GM12878 (cell line): ENCODE data around the gene AP1B1.

Experiments
- ATF2 ChIP-seq: IDR thresholded peaks from 2 replicates; pipeline ENCODE4 v1.6.1; 2012; ENCODE audit warnings: low read length, inconsistent platforms
- CBX5 ChIP-seq: sonication (generic); IDR thresholded peaks from 2 replicates; pipeline ENCODE4 v1.6.1; 2016; ENCODE audit warnings: low read depth, moderate library complexity, mild to moderate bottlenecking, inconsistent platforms
- CREB1 ChIP-seq: IDR thresholded peaks from 2 replicates; pipeline ENCODE4 v1.6.1; 2012; ENCODE audit warnings: low read depth, mild to moderate bottlenecking, inconsistent platforms
- EP300 ChIP-seq, 2 experiments: fragments of 150-350 bp in 1 of 2; IDR thresholded peaks; 2 replicates each; pipeline ENCODE4 v1.6.1; 2011 to 2012; ENCODE audit warnings: low read depth in 2 of 2, low read length in 2 of 2, borderline replicate concordance in 1 of 2, improper control_type of control experiment in 1 of 2, inconsistent platforms in 1 of 2; ENCODE audit not compliant: control insufficient read depth in 1 of 2
- EZH2 ChIP-seq: IDR thresholded peaks from 2 replicates; pipeline ENCODE4 v1.6.1; 2012; ENCODE audit warnings: low read depth, mild to moderate bottlenecking, control low read depth, inconsistent platforms, low read length, borderline replicate concordance; ENCODE audit not compliant: control insufficient read depth
- GATAD2B ChIP-seq: fragments of 450-650 bp; conservative IDR thresholded peaks from 2 replicates; pipeline ENCODE4 v1.6.1; 2017; ENCODE audit warnings: low read depth, mild to moderate bottlenecking, moderate library complexity
- LARP7 ChIP-seq: fragments of 450-650 bp; IDR thresholded peaks from 2 replicates; pipeline ENCODE4 v1.6.1; 2017; ENCODE audit warnings: mild to moderate bottlenecking
- POLR2AphosphoS5 ChIP-seq: IDR thresholded peaks from 2 replicates; pipeline ENCODE4 v1.6.1; 2011; ENCODE audit warnings: mild to moderate bottlenecking, low read length, inconsistent platforms
- PRDM15 ChIP-seq: fragments of 450-650 bp; formaldehyde crosslinking; IDR thresholded peaks from 2 replicates; pipeline ENCODE4 v1.4.0; 2020; ENCODE audit warnings: mild to moderate bottlenecking, moderate library complexity
- REST ChIP-seq: IDR thresholded peaks from 2 replicates; pipeline ENCODE4 v1.6.1; 2012; ENCODE audit warnings: mild to moderate bottlenecking, low read depth, low read length
- SIN3A ChIP-seq: IDR thresholded peaks from 2 replicates; pipeline ENCODE4 v1.6.1; 2012; ENCODE audit warnings: low read depth, low read length, improper control_type of control experiment
- SP1 ChIP-seq: IDR thresholded peaks from one replicate; pipeline ENCODE4 v1.6.1; 2011; ENCODE audit warnings: low read depth, low read length
- SRF ChIP-seq, 2 experiments: IDR thresholded peaks; 2 replicates each; pipeline ENCODE4 v1.6.1; 2011; ENCODE audit warnings: low read depth in 2 of 2, low read length in 2 of 2, mild to moderate bottlenecking in 1 of 2, moderate library complexity in 1 of 2
- USF2 ChIP-seq: IDR thresholded peaks from 2 replicates; pipeline ENCODE4 v1.6.1; 2011; ENCODE audit warnings: low read depth, low read length, improper control_type of control experiment, borderline replicate concordance

- no peak for TF ChIP-seq POLR2AphosphoS5
- TF ChIP-seq GATAD2B: no peak
- no peak for TF ChIP-seq SRF (IDR thresholded peaks at IDR 0.05; ENCODE audit: low read depth in 2 of 2, low read length in 2 of 2)
- TF ChIP-seq ATF2: no peak
- TF ChIP-seq USF2: no peak
- no peak for TF ChIP-seq PRDM15
- no peak for TF ChIP-seq CBX5
- no peak for TF ChIP-seq LARP7
- TF ChIP-seq CREB1: no peak
- no peak for TF ChIP-seq REST
- TF ChIP-seq SP1: no peak
- no peak for TF ChIP-seq EZH2
- TF ChIP-seq SIN3A: no peak
- TF ChIP-seq EP300 (IDR thresholded peaks at IDR 0.05; ENCODE audit: borderline replicate concordance in 1 of 2, control insufficient read depth in 1 of 2, low read depth in 2 of 2, low read length in 2 of 2): no peak
Observed at GRCh38 chr22:29383740-29384139, 4.6 kb downstream of the AP1B1 start.
